Measurements from ENCODE around the gene USP22.

DNA sequence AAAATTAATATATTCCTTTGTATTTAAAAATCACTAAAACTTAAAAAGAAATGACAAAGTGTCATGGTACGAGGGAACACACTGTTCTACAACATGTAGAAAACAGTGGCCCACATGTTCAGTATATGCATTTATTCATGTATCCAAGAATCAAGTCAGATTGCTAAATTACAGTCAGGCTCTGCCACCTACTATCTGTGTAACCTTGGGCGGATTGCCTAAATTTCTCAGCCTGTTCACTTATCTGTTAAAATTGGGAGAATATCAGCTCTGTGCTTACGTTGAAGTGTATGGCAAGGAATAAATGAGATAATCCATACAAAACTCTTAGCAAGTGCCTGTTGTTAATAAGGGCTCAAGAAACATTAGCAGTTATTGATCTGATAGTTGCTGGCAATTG, 3.4 kb upstream of the USP22 start:
- TF ChIP-seq, protein P1, sequence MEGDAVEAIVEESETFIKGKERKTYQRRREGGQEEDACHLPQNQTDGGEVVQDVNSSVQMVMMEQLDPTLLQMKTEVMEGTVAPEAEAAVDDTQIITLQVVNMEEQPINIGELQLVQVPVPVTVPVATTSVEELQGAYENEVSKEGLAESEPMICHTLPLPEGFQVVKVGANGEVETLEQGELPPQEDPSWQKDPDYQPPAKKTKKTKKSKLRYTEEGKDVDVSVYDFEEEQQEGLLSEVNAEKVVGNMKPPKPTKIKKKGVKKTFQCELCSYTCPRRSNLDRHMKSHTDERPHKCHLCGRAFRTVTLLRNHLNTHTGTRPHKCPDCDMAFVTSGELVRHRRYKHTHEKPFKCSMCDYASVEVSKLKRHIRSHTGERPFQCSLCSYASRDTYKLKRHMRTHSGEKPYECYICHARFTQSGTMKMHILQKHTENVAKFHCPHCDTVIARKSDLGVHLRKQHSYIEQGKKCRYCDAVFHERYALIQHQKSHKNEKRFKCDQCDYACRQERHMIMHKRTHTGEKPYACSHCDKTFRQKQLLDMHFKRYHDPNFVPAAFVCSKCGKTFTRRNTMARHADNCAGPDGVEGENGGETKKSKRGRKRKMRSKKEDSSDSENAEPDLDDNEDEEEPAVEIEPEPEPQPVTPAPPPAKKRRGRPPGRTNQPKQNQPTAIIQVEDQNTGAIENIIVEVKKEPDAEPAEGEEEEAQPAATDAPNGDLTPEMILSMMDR (IDR thresholded peaks at IDR 0.05; ENCODE audit: insufficient read depth, low read length, poor library complexity, severe bottlenecking) = no peak
- no peak for TF ChIP-seq EZH2phosphoT487 (conservative IDR thresholded peaks at IDR 0.05; ENCODE audit: low read length)

All from SU-DHL-6 (cell line).